Peyer's patch (tissue), 4 donors: ENCODE results near the gene GNB1L. TPM values are rescaled to one million over a fixed set of nuclear protein-coding genes. Genes with fewer than 3 reads are reported as not detected.

Experiments
- DNase-seq, 3 donors: peaks; one replicate each; pipeline ENCODE4 v3.0.0-alpha.2; 2017 to 2019
- H3K27ac ChIP-seq, 4 donors: fragments of 200-600 bp; sonication (generic); one replicate each; pipeline ENCODE4 v1.5.1; 2016 to 2019
- H3K27me3 ChIP-seq, 2 donors: fragments of 200-600 bp; sonication (generic); one replicate each; pipeline ENCODE4 v1.5.1; 2019
- H3K36me3 ChIP-seq, 3 donors: fragments of 200-600 bp; sonication (generic); one replicate each; pipeline ENCODE4 v1.5.1; 2016 to 2019
- H3K4me1 ChIP-seq, 4 donors: fragments of 200-600 bp; sonication (generic); one replicate each; pipeline ENCODE4 v1.5.1; 2016 to 2019
- H3K4me3 ChIP-seq, 4 donors: fragments of 200-600 bp; sonication (generic); 1 replicate in 3 of 4; 2 replicates in 1 of 4; pipeline ENCODE4 v1.5.1; 2016 to 2019; ENCODE audit warnings: mild to moderate bottlenecking in 1 of 4
- H3K9me3 ChIP-seq, 4 donors: fragments of 200-600 bp; sonication (generic); one replicate each; pipeline ENCODE4 v1.5.1; 2016 to 2019; ENCODE audit warnings: mild to moderate bottlenecking in 1 of 4
- CTCF ChIP-seq, 6 experiments: fragments of 450-650 bp in 4 of 6; fragments of 200-600 bp in 2 of 6; sonication (generic) in 1 of 6; IDR thresholded peaks; one replicate each; pipeline ENCODE4 v1.5.1; 2017 to 2019; ENCODE audit warnings: antibody characterized with exemption in 6 of 6, mild to moderate bottlenecking in 3 of 6, moderate library complexity in 1 of 6
- POLR2A ChIP-seq, 2 donors: fragments of 450-650 bp; IDR thresholded peaks; one replicate each; pipeline ENCODE4 v1.5.1; 2017; ENCODE audit warnings: antibody characterized with exemption in 2 of 2, mild to moderate bottlenecking in 2 of 2, moderate library complexity in 2 of 2
- total RNA-seq, 4 donors: library from RNA; depleted of rRNA; stranded (reverse); fragments of >200 nt; gene quantifications; one replicate each; pipeline ENCODE4 v1.1.0, GENCODE V29; 2016

GNB1L gene
- total RNA-seq, 4 donors from 2014 or later, result 3.1 to 6.6 (median 4.9) TPM

DNA sequence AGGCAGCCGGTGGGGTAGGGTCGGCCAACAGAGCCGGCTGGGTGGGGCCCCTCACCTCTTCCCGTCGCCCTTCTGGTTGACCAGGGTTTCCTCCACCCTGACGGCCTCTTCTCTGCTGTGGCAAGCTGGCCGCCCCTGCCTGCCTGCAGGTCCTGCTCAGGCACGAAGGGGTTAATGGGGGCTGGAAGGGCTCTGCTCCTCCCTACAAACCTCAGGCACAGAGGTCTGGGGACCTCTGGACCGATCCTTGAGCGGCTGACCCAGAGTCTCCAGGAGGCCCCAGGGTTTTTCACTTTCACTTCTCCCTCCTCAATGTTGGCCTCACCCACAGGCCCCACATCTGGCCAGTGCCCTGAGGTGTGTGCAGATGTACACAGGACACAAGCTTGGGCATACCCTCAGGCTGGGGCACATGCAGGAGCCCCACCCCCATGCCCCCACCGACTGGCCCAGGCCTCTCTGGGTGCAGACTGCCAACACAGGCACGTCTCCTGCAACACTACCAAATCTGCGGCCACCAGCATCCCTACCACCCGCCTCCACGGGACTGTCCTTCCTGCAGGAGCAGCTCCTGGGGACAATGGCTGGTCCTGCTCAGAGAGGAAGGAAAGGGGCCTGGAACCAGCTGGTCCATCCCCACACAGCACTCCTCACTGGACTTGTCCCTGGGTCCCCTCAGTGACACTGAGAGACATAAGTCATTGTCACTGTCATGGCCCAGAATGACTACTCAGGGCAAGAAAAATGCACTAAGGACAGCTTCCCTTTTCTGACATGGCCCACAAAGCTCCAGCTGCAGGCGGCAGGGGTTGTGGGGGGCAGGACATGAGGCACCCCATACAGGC, 97.3 kb downstream of the GNB1L start:
- H3K27me3 ChIP-seq, result peaks cover 0 to 57% of the 10 kb centered on the region in 2 donors
- H3K36me3 ChIP-seq, result no peaks in the 10 kb centered on the region
- H3K4me3 ChIP-seq, result peak overlapping the region; percentile 23 to 48 (median 39)
- no peaks in the 10 kb centered on the region for H3K9me3 ChIP-seq
- H3K4me1 ChIP-seq, result peaks cover 0 to 47% (median 22%) of the 10 kb centered on the region in 4 donors
- DNase-seq, result peak in 1 of 3 donors; percentile 52
- peak overlapping the region in 1 of 4 donors; percentile 6 for H3K27ac ChIP-seq
- no peak for TF ChIP-seq POLR2A (IDR thresholded peaks at IDR 0.05)
- no peak for TF ChIP-seq CTCF (IDR thresholded peaks at IDR 0.05)

GRCh38 chr22:19756288-19757128, 98.2 kb downstream of the GNB1L start:
- H3K27me3 ChIP-seq, result peaks cover 0 to 49% of the 10 kb centered on the region in 2 donors
- DNase-seq, result peak; percentile 74 to 88 (median 81)
- peak overlapping the region in 1 of 4 donors; percentile 6 for H3K27ac ChIP-seq
- peak overlapping the region; percentile 23 to 48 (median 39) for H3K4me3 ChIP-seq
- TF ChIP-seq POLR2A (IDR thresholded peaks at IDR 0.05) (no peak), CTCF (IDR thresholded peaks at IDR 0.05) (peak in 5 of 6 experiments; percentile 44 to 77 (median 74))
- H3K4me1 ChIP-seq, result peaks cover 0 to 47% (median 22%) of the 10 kb centered on the region in 4 donors
- H3K36me3 ChIP-seq, result no peaks in the 10 kb centered on the region
- H3K9me3 ChIP-seq, result no peaks in the 10 kb centered on the region

- Histone ChIP-seq H3K27ac (no peak overlapping the region), H3K9me3 (no peaks in the 10 kb centered on the region), H3K27me3 (peaks cover 0 to 44% of the 10 kb centered on the region in 2 donors), H3K36me3 (no peaks in the 10 kb centered on the region), H3K4me1 (peaks cover 0 to 42% (median 19%) of the 10 kb centered on the region in 4 donors), H3K4me3 (no peak overlapping the region)
- TF ChIP-seq CTCF (IDR thresholded peaks at IDR 0.05) (no peak), POLR2A (IDR thresholded peaks at IDR 0.05) (no peak)
- DNase-seq, result no peak
Observed at GRCh38 chr22:19755722-19756287, 98.9 kb downstream of the GNB1L start.

DNA sequence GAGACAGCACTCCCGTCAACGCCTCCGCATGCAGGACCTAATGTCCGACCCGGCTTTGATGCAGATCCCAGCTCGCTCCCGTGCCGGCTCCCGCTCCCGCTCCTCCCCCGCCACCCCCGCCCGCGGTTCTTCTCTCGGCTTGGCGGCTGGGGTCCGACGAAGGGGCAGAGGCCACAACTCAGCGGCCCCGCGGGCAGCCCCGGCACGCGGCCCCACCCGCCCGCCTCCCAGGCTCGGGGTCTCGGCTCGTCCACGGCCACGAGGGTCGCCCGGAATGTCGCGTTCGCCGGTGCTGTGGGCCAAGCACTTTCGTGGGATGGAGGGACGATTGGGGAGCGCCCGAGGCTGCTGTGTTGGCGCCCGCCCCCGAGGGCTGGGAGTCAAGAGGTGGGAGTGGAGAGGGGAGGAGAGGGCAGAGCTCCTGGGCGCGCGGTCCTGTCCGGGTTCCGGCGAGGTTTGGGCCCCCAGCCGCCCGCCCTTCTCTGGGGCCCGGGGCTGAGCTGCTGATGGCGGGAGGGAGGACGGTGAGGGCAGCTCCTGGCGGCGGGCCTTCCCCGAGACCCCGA, 99.4 kb downstream of the GNB1L start:
- no peaks in the 10 kb centered on the region for H3K9me3 ChIP-seq
- no peaks in the 10 kb centered on the region for H3K36me3 ChIP-seq
- H3K4me3 ChIP-seq, result no peak overlapping the region
- H3K4me1 ChIP-seq, result peaks cover 0 to 42% (median 19%) of the 10 kb centered on the region in 4 donors
- no peak overlapping the region for H3K27ac ChIP-seq
- TF ChIP-seq CTCF (IDR thresholded peaks at IDR 0.05), result no peak
- TF ChIP-seq POLR2A (IDR thresholded peaks at IDR 0.05), result no peak
- peaks cover 0 to 43% of the 10 kb centered on the region in 2 donors for H3K27me3 ChIP-seq
- no peak for DNase-seq

- Histone ChIP-seq H3K9me3 (no peaks in the 10 kb centered on the region), H3K27ac (no peak overlapping the region), H3K27me3 (peaks cover 0 to 38% of the 10 kb centered on the region in 2 donors), H3K36me3 (no peaks in the 10 kb centered on the region), H3K4me3 (no peak overlapping the region), H3K4me1 (peaks cover 0 to 37% (median 17%) of the 10 kb centered on the region in 4 donors)
- no peak for DNase-seq
- TF ChIP-seq POLR2A (IDR thresholded peaks at IDR 0.05) (no peak), CTCF (IDR thresholded peaks at IDR 0.05) (no peak)
Observed at GRCh38 chr22:19754701-19755144, 100.0 kb downstream of the GNB1L start.
